ENCODE results near the gene ZC3H10. TPM values are rescaled to one million over a fixed set of nuclear protein-coding genes. Genes with fewer than 3 reads are reported as not detected.

The ZC3H10 gene
- total RNA-seq, 3 donors from 2014 or later, result 3.6 to 4.8 (median 4.7) TPM

- DNase-seq (ENCODE audit: low spot score in 2 of 2), result no peak
- no peak for TF ChIP-seq CTCF (IDR thresholded peaks at IDR 0.05)
- no peak for TF ChIP-seq POLR2A (IDR thresholded peaks at IDR 0.05)
- no peak for TF ChIP-seq POLR2AphosphoS5 (IDR thresholded peaks at IDR 0.05)
- intact Hi-C loops (cut with DNase I; ENCODE audit: low total_unique reads), result no loop called here
Measured at GRCh38 chr12:56104815-56105608, 13.1 kb upstream of the ZC3H10 start.

GRCh38 chr12:56105609-56105902 lies 12.5 kb upstream of the ZC3H10 start:
- Histone ChIP-seq H3K27ac (peak overlapping the region in 1 of 2 donors; percentile 88), H3K27me3 (no peaks in the 10 kb centered on the region), H3K4me3 (peak overlapping the region; percentile 71 to 79 (median 73)), H3K9me3 (no peaks in the 10 kb centered on the region), H3K36me3 (peaks cover 3% of the 10 kb centered on the region), H3K4me1 (peaks cover 0 to 10% of the 10 kb centered on the region in 2 donors)
- intact Hi-C loops (cut with DNase I; ENCODE audit: low total_unique reads), result no loop called here
- TF ChIP-seq POLR2A (IDR thresholded peaks at IDR 0.05), result no peak
- TF ChIP-seq CTCF (IDR thresholded peaks at IDR 0.05), result no peak
- DNase-seq (ENCODE audit: low spot score in 2 of 2), result no peak

More at GRCh38 chr12:56104815-56105608, 13.1 kb upstream of the ZC3H10 start:
- Histone ChIP-seq H3K27ac (peak overlapping the region; percentile 88 to 94), H3K4me3 (peak overlapping the region; percentile 71 to 79 (median 73)), H3K9me3 (no peaks in the 10 kb centered on the region), H3K27me3 (no peaks in the 10 kb centered on the region), H3K36me3 (no peaks in the 10 kb centered on the region), H3K4me1 (peaks cover 0 to 10% of the 10 kb centered on the region in 2 donors)

- Histone ChIP-seq H3K4me3 (no peak overlapping the region), H3K27ac (no peak overlapping the region), H3K4me1 (peaks cover 0 to 10% of the 10 kb centered on the region in 2 donors), H3K36me3 (peaks cover 7% of the 10 kb centered on the region), H3K9me3 (no peaks in the 10 kb centered on the region), H3K27me3 (no peaks in the 10 kb centered on the region)
- intact Hi-C loops (cut with DNase I; ENCODE audit: low total_unique reads), result no loop called here
- no peak for DNase-seq (ENCODE audit: low spot score in 2 of 2)
- TF ChIP-seq CTCF (IDR thresholded peaks at IDR 0.05) (no peak), POLR2A (IDR thresholded peaks at IDR 0.05) (no peak), POLR2AphosphoS5 (IDR thresholded peaks at IDR 0.05) (no peak)
Measured at GRCh38 chr12:56107242-56107641, 10.8 kb upstream of the ZC3H10 start.

GRCh38 chr12:56110571-56110970 lies 7.5 kb upstream of the ZC3H10 start:
- TF ChIP-seq CTCF (IDR thresholded peaks at IDR 0.05) (no peak), POLR2AphosphoS5 (IDR thresholded peaks at IDR 0.05) (no peak), POLR2A (IDR thresholded peaks at IDR 0.05) (no peak)
- Histone ChIP-seq H3K4me3 (no peak overlapping the region), H3K9me3 (no peaks in the 10 kb centered on the region), H3K4me1 (peaks cover 0 to 7% of the 10 kb centered on the region in 2 donors), H3K36me3 (peaks cover 7% of the 10 kb centered on the region), H3K27me3 (no peaks in the 10 kb centered on the region), H3K27ac (no peak overlapping the region)
- intact Hi-C loops (cut with DNase I; ENCODE audit: low total_unique reads), result no loop called here
- DNase-seq (ENCODE audit: low spot score in 2 of 2), result no peak

- DNase-seq (ENCODE audit: low spot score in 2 of 2), result no peak
- peaks cover 7% of the 10 kb centered on the region for H3K36me3 ChIP-seq
- H3K4me1 ChIP-seq, result no peaks in the 10 kb centered on the region
- H3K4me3 ChIP-seq, result no peak overlapping the region
- intact Hi-C loops (cut with DNase I; ENCODE audit: low total_unique reads), result no loop called here
- H3K27ac ChIP-seq, result no peak overlapping the region
- TF ChIP-seq POLR2AphosphoS5 (IDR thresholded peaks at IDR 0.05), result no peak
- TF ChIP-seq CTCF (IDR thresholded peaks at IDR 0.05), result no peak
- no peak for TF ChIP-seq POLR2A (IDR thresholded peaks at IDR 0.05)
- H3K9me3 ChIP-seq, result no peaks in the 10 kb centered on the region
- H3K27me3 ChIP-seq, result no peaks in the 10 kb centered on the region
Measured at GRCh38 chr12:56114084-56114483, 4.0 kb upstream of the ZC3H10 start.

Data from breast epithelium (tissue), 4 donors.